Mesenchymal stem cell (in vitro differentiated cells and primary cell): Measurements from ENCODE around the gene FCRL1. TPM values are rescaled to one million over a fixed set of nuclear protein-coding genes. Genes with fewer than 3 reads are reported as not detected.

Experiments
- DNase-seq: peaks from one replicate; pipeline ENCODE4 v3.0.0-alpha.2; 2013
- H2AFZ ChIP-seq: one replicate; pipeline ENCODE4 v1.6.1; 2013; ENCODE audit warnings: low read depth, mild to moderate bottlenecking, control low read depth, inconsistent platforms, low read length, moderate library complexity
- H2AK5ac ChIP-seq: 2 replicates; pipeline ENCODE4 v1.6.1; 2013; ENCODE audit warnings: low read length, moderate library complexity, mild to moderate bottlenecking, inconsistent platforms; ENCODE audit not compliant: severe bottlenecking
- H2BK120ac ChIP-seq: one replicate; pipeline ENCODE4 v1.6.1; 2013; ENCODE audit warnings: low read depth, mild to moderate bottlenecking, inconsistent platforms, low read length, moderate library complexity
- H2BK12ac ChIP-seq, 2 experiments: one replicate each; pipeline ENCODE4 v1.6.1; 2013; ENCODE audit warnings: inconsistent platforms in 2 of 2, low read length in 2 of 2, mild to moderate bottlenecking in 2 of 2, moderate library complexity in 2 of 2, control low read depth in 1 of 2
- H2BK15ac ChIP-seq: one replicate; pipeline ENCODE4 v1.6.1; 2013; ENCODE audit warnings: mild to moderate bottlenecking, low read depth, inconsistent platforms; ENCODE audit not compliant: poor library complexity, severe bottlenecking
- H2BK5ac ChIP-seq: 2 replicates; pipeline ENCODE4 v1.6.1; 2013; ENCODE audit warnings: low read depth, mild to moderate bottlenecking, low read length, control low read depth, inconsistent platforms; ENCODE audit not compliant: poor library complexity, severe bottlenecking
- H3K14ac ChIP-seq, 2 experiments: one replicate each; pipeline ENCODE4 v1.6.1; 2013; ENCODE audit warnings: inconsistent platforms in 2 of 2, low read length in 2 of 2, control low read depth in 1 of 2, mild to moderate bottlenecking in 1 of 2, moderate library complexity in 1 of 2
- H3K18ac ChIP-seq, 2 experiments: one replicate each; pipeline ENCODE4 v1.6.1; 2013; ENCODE audit warnings: inconsistent platforms in 2 of 2, low read length in 2 of 2, control low read depth in 1 of 2, low read depth in 1 of 2, mild to moderate bottlenecking in 1 of 2
- H3K23ac ChIP-seq, 2 experiments: one replicate each; pipeline ENCODE4 v1.6.1; 2013; ENCODE audit warnings: inconsistent platforms in 2 of 2, low read length in 2 of 2, mild to moderate bottlenecking in 2 of 2, moderate library complexity in 2 of 2, control low read depth in 1 of 2
- H3K27ac ChIP-seq: 2 replicates; pipeline ENCODE4 v1.5.1; 2013; ENCODE audit warnings: mild to moderate bottlenecking, moderate library complexity, low read length, control low read depth, inconsistent platforms; ENCODE audit not compliant: poor library complexity, severe bottlenecking
- H3K27me3 ChIP-seq, 2 experiments: 2 replicates each; pipeline versions ENCODE4 v1.6.1 to v1.7.0; 2013; ENCODE audit warnings: low read length in 2 of 2, mild to moderate bottlenecking in 2 of 2, moderate library complexity in 2 of 2, control low read depth in 1 of 2, inconsistent platforms in 1 of 2; ENCODE audit not compliant: control insufficient read depth in 1 of 2, insufficient read depth in 1 of 2
- H3K36me3 ChIP-seq, 2 experiments: 2 replicates each; pipeline versions ENCODE4 v1.6.1 to v1.7.0; 2013; ENCODE audit warnings: low read length in 2 of 2, control low read depth in 1 of 2, inconsistent platforms in 1 of 2, low read depth in 1 of 2, mild to moderate bottlenecking in 1 of 2; ENCODE audit not compliant: insufficient read depth in 2 of 2, control insufficient read depth in 1 of 2
- H3K4ac ChIP-seq, 2 experiments: one replicate each; pipeline ENCODE4 v1.6.1; 2013; ENCODE audit warnings: inconsistent platforms in 2 of 2, low read length in 2 of 2, mild to moderate bottlenecking in 2 of 2, moderate library complexity in 2 of 2, control low read depth in 1 of 2, low read depth in 1 of 2
- H3K4me1 ChIP-seq: 2 replicates; pipeline ENCODE4 v1.6.1; 2013; ENCODE audit warnings: low read depth, low read length, control low read depth; ENCODE audit not compliant: control insufficient read depth, insufficient read depth
- H3K4me2 ChIP-seq: 2 replicates; pipeline ENCODE4 v1.6.1; 2013; ENCODE audit warnings: low read length, mild to moderate bottlenecking, inconsistent platforms; ENCODE audit not compliant: poor library complexity, severe bottlenecking
- H3K4me3 ChIP-seq, 2 experiments: 2 replicates each; pipeline versions ENCODE4 v1.5.1 to v1.7.0; 2013; ENCODE audit warnings: low read length in 2 of 2, mild to moderate bottlenecking in 2 of 2, control low read depth in 1 of 2, low read depth in 1 of 2; ENCODE audit not compliant: insufficient read depth in 1 of 2
- H3K79me1 ChIP-seq: replicated peaks from 2 replicates; pipeline ENCODE4 v1.6.1; 2013; ENCODE audit warnings: mild to moderate bottlenecking, control low read depth, low read length, inconsistent platforms; ENCODE audit not compliant: poor library complexity, severe bottlenecking
- H3K9ac ChIP-seq: 2 replicates; pipeline ENCODE4 v1.7.0; 2013; ENCODE audit warnings: mild to moderate bottlenecking, low read length, moderate library complexity
- H3K9me3 ChIP-seq: 2 replicates; pipeline ENCODE4 v1.7.0; 2013; ENCODE audit warnings: mild to moderate bottlenecking, low read length; ENCODE audit not compliant: control insufficient read depth
- H4K8ac ChIP-seq: one replicate; pipeline ENCODE4 v1.6.1; 2013; ENCODE audit warnings: inconsistent platforms, mild to moderate bottlenecking, low read length, moderate library complexity
- H4K91ac ChIP-seq: one replicate; pipeline ENCODE4 v1.6.1; 2013; ENCODE audit warnings: mild to moderate bottlenecking, low read length, inconsistent platforms
- WGBS: methylation state at CpG from one replicate; pipeline ENCODE4 v1.1.7; 2013; ENCODE audit warnings: mixed read lengths; 5-methylcytosine and 5-hydroxymethylcytosine counted together
- polyA plus RNA-seq, 2 experiments: library from polyadenylated mRNA; stranded (reverse); fragments of 200-250 nt; gene quantifications; one replicate each; pipeline ENCODE4 v1.2.3, GENCODE V29; 2013

The FCRL1 gene, protein sequence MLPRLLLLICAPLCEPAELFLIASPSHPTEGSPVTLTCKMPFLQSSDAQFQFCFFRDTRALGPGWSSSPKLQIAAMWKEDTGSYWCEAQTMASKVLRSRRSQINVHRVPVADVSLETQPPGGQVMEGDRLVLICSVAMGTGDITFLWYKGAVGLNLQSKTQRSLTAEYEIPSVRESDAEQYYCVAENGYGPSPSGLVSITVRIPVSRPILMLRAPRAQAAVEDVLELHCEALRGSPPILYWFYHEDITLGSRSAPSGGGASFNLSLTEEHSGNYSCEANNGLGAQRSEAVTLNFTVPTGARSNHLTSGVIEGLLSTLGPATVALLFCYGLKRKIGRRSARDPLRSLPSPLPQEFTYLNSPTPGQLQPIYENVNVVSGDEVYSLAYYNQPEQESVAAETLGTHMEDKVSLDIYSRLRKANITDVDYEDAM
- not detected for polyA plus RNA-seq (2013, experiment 1 of 2)
- not detected for polyA plus RNA-seq (2013, experiment 2 of 2)

DNA sequence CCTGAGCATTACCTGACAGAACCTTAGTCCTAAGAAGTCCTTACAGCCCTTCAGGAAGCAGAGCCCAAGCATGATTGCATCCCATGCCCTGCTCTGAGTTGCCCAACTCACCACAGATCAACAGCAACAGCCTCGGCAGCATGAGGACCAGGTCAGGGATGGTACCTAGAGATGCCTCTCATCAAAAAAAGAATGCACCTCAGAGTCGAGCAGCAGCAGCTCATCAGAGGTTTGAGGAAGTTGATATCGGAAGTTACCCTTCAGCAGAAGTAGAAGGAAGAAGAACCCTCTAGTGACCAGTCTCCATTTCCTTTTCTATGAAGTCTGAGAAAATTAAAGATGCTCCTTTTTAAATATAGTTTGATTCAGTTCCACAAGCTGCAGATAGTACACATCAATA lies at the start of gene FCRL1:
Gene FCRL1, minus strand, starts transcription at position 225 of the 400 bp plus-strand sequence. Its CDS starts 83 bp downstream, at position 142.
- H3K36me3 ChIP-seq, result no peaks in the 10 kb centered on the region

DNA sequence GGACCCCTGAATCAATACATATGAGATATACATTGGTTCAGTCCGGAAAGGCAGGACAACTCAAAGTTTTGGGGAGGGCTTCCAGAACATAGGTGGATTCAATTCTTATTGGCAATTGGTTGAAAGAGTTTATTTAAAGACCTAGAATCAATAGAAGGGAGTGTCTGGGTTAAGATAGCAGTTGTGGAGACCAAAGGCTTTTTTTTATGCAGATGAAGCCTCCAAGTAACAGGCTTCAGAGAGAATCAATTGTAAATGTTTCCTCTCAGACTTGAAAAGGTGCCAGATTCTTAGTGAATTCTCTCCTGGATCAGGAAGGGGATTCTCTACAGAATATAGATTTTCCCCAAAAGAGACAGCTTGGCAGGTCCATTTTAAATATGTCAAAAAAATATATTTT lies 48.7 kb upstream of the FCRL1 start:
- Histone ChIP-seq H3K4me2 (no peak overlapping the region), H4K91ac (no peak overlapping the region)

More for the DNA sequence above, at the start of gene FCRL1:
- Histone ChIP-seq H3K18ac (no peak within 1 kb of the TSS), H3K27ac (no peak within 1 kb of the TSS), H2BK15ac (no peak within 1 kb of the TSS), H3K4me3 (no peak within 1 kb of the TSS), H4K91ac (no peak within 1 kb of the TSS), H3K9me3 (peaks cover 2% of the 10 kb centered on the region), H2BK5ac (no peak within 1 kb of the TSS), H2BK12ac (no peak within 1 kb of the TSS), H2AFZ (peak within 1 kb of the TSS; percentile 23), H4K8ac (no peak within 1 kb of the TSS), H3K4ac (no peak within 1 kb of the TSS), H3K27me3 (no peaks in the 10 kb centered on the region), H3K14ac (no peak within 1 kb of the TSS), H2BK120ac (no peak within 1 kb of the TSS), H3K79me1 (no peaks in the 10 kb centered on the region), H2AK5ac (no peak within 1 kb of the TSS), H3K9ac (no peak within 1 kb of the TSS), H3K4me2 (no peak within 1 kb of the TSS), H3K4me1 (no peaks in the 10 kb centered on the region), H3K23ac (no peak within 1 kb of the TSS)
- DNase-seq, result no peak
- WGBS, result 56% methylated on average over 2 of the region's 3 CpGs

DNA sequence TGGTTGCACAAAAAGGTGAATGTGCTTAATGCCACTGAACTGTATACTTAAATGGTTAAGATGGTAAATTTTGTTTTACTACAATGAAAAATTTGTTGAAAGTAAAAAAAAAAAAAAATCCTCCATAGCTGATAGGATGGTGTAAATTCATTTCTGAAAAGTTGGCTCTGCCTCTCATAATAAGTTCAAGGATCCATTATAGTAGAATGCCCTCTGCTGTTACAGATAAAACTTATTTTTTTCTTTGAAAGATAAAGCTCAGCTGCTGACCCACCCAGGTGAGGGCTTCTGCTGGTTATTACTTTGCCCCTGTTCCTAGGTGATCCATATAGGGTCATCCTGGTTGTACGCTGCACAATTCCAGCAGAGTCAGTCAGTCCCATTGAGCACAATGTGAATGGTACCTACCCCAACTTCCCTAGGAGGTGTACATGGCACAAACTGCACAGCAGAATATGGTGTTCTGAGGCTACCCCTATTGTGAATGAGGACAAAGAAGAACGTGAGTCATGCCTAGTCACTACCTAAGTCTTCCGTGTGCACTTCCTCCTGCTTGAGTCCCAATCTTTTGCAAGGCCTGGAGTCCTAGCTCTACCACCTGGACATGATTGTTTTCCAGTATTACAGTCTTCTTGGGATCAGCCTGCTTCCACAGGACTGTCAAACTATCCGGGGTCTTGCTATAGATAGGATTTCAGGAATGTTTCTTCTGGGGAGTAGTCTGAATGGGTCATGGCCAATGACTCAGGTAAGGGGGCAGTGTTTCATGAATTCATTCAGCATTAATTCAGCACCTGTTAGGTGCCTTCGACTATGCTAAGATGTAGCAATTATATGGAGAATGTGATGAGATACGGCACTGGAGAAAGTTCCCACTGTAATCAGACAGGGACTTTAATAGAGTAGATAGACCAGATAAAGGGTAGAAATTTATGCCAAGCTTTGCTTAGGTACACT lies 42.5 kb upstream of the FCRL1 start:
- Histone ChIP-seq H3K79me1 (no peaks in the 10 kb centered on the region), H2BK12ac (no peak overlapping the region), H3K36me3 (no peaks in the 10 kb centered on the region), H3K9ac (no peak overlapping the region), H2BK120ac (no peak overlapping the region), H3K18ac (no peak overlapping the region), H3K27ac (no peak overlapping the region), H3K27me3 (peaks cover 0 to 4% of the 10 kb centered on the region in 2 experiments), H3K9me3 (no peaks in the 10 kb centered on the region), H2BK5ac (no peak overlapping the region), H3K14ac (no peak overlapping the region), H3K23ac (no peak overlapping the region), H3K4ac (no peak overlapping the region), H4K8ac (no peak overlapping the region), H2BK15ac (no peak overlapping the region), H3K4me2 (no peak overlapping the region), H4K91ac (no peak overlapping the region), H3K4me1 (no peaks in the 10 kb centered on the region), H2AK5ac (no peak overlapping the region), H2AFZ (no peak overlapping the region), H3K4me3 (no peak overlapping the region)
- 78% methylated on average over 6 of the region's 6 CpGs for WGBS
- no peak for DNase-seq

More for the DNA sequence above, 48.7 kb upstream of the FCRL1 start:
- H3K4ac ChIP-seq, result no peak overlapping the region
- no peak for DNase-seq
- no peaks in the 10 kb centered on the region for H3K36me3 ChIP-seq
- no peaks in the 10 kb centered on the region for H3K9me3 ChIP-seq
- 63% methylated on average over 1 of the region's 1 CpG for WGBS
- H3K14ac ChIP-seq, result no peak overlapping the region
- H2BK120ac ChIP-seq, result no peak overlapping the region
- H3K9ac ChIP-seq, result no peak overlapping the region
- peaks cover 15 to 19% of the 10 kb centered on the region in 2 experiments for H3K27me3 ChIP-seq
- no peak overlapping the region for H3K23ac ChIP-seq
- H2BK5ac ChIP-seq, result no peak overlapping the region
- no peaks in the 10 kb centered on the region for H3K4me1 ChIP-seq
- H3K27ac ChIP-seq, result no peak overlapping the region
- no peak overlapping the region for H2BK15ac ChIP-seq
- H2AK5ac ChIP-seq, result no peak overlapping the region
- H2BK12ac ChIP-seq, result no peak overlapping the region
- no peak overlapping the region for H3K18ac ChIP-seq
- no peak overlapping the region for H2AFZ ChIP-seq
- H3K79me1 ChIP-seq, result no peaks in the 10 kb centered on the region
- H4K8ac ChIP-seq, result no peak overlapping the region
- H3K4me3 ChIP-seq, result no peak overlapping the region

DNA sequence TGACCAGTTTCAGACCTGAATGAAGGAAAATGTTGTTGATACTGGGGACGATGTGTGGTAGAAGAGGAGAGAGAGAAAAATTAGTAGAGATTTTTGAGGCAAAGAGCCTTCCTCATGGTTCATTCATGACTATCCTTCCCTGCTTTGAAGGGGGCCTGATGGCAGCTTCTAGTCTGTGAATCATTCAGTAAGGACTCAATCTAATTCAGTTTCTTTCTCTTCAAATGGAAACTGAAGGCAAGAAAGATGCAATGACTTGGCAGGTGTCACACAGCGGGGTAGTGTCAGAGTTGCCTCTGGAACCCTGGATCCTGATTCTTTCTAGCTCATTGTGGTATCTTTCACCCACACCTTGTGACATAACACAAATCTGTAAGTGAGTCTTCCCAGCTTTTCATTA lies 36.6 kb upstream of the FCRL1 start:
- no peaks in the 10 kb centered on the region for H3K36me3 ChIP-seq
- no peak overlapping the region for H3K4me2 ChIP-seq
- WGBS, result 66% methylated on average over 2 of the region's 2 CpGs
- no peak overlapping the region for H3K9ac ChIP-seq
- DNase-seq, result no peak
- H3K4me1 ChIP-seq, result no peaks in the 10 kb centered on the region
- H3K4me3 ChIP-seq, result no peak overlapping the region
- no peak overlapping the region for H2AFZ ChIP-seq
- H2BK15ac ChIP-seq, result no peak overlapping the region
- no peak overlapping the region for H2BK12ac ChIP-seq
- H3K18ac ChIP-seq, result no peak overlapping the region
- H3K79me1 ChIP-seq, result no peaks in the 10 kb centered on the region
- no peak overlapping the region for H4K8ac ChIP-seq
- H2BK5ac ChIP-seq, result no peak overlapping the region
- H2AK5ac ChIP-seq, result no peak overlapping the region
- no peaks in the 10 kb centered on the region for H3K27me3 ChIP-seq
- no peaks in the 10 kb centered on the region for H3K9me3 ChIP-seq
- no peak overlapping the region for H3K14ac ChIP-seq
- H2BK120ac ChIP-seq, result no peak overlapping the region
- H3K4ac ChIP-seq, result no peak overlapping the region
- no peak overlapping the region for H3K23ac ChIP-seq
- H4K91ac ChIP-seq, result no peak overlapping the region
- H3K27ac ChIP-seq, result no peak overlapping the region
